ENCODE data around the gene CHURC1. TPM values are rescaled to one million over a fixed set of nuclear protein-coding genes. Genes with fewer than 3 reads are reported as not detected.
A peak's percentile ranks its signal among the peaks of the same experiment; 100 is the strongest.

The CHURC1 gene
- total RNA-seq, 2 experiments from 2014 or later = 65.2 to 82.9 TPM

DNA sequence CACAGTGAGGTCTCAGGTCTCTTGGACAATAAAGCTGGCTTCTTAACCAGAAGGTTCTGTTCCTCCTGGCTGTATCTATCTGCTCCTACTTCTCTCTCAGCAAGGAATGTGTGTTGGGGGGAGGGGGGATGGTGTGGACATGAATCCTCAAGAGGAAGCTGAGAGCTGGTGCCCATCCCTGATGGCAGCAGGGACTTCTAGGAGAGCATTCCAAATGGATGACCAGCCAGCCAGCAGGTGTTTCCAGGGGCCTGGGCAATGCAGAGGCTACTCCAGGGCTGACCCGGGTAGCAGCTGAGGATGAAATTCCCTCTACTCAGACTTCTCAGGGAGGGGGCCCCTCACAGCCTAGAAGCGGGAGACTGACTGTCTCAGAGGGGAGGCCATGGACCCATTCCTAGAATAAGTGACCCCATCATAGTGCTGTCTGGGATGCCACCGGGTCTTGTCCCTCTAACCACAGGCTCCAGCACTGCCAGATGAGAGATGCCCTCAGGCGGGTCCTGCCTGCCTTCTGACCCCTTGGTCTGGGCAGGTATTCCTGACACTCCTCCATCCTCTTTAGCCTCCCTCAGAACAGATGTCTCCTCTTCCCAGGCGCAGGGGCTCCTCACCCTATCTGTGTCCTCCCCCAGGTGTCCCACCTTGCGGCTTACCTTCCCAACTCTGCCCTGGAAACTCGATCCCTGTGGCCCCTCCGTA, 56.7 kb downstream of the CHURC1 start:
- ChIA-PET CTCF (interaction anchor here (0.7 to 1.9 kb wide), 5 partner anchors 11 to 91 kb away, joined by 3 to 7 read pairs (median 6); no protein-coding TSS in a partner anchor), POLR2A (no interaction called here)
- Mint-ChIP-seq H3K9me3 (no peaks in the 10 kb centered on the region), H3K27me3 (peaks cover under 1% of the 10 kb centered on the region), H3K27ac (peak overlapping the region; percentile 71), H3K4me1 (peaks cover 13% of the 10 kb centered on the region), H3K36me3 (ENCODE audit: low read depth) (no peaks in the 10 kb centered on the region), H3K4me3 (peak overlapping the region; percentile 71)
- DNase-seq = no peak

DNA sequence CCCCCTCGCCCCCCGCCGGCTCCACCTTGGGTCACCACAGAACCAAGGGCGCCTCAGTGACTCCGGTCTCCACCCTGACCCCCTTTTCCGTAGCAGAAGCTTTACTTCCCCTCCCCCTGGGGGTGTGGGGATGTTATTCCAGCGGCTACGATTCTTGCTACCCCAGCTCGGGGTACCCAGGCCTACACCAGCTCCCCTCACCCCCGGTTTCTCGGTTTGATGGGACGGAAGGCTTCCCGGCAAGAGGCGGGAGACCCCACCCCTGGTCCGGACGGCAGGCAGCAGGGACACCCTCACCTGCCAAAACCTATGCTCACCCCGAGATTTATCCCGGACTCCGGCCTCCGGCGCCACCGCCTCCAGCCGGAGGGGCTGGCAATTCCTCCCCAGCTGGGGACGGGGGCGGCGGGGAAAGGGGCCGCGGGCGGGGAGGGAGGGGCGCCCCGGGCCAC, 57.3 kb downstream of the CHURC1 start:
- Mint-ChIP-seq H3K27me3 (peaks cover 3% of the 10 kb centered on the region), H3K9me3 (no peaks in the 10 kb centered on the region), H3K4me3 (peak overlapping the region; percentile 71), H3K4me1 (peaks cover 13% of the 10 kb centered on the region), H3K27ac (peak overlapping the region; percentile 71), H3K36me3 (ENCODE audit: low read depth) (no peaks in the 10 kb centered on the region)
- DNase-seq = no peak
- ChIA-PET POLR2A (no interaction called here), CTCF (interaction anchor here (0.7 to 1.4 kb wide), 2 partner anchors 60 to 91 kb away, joined by 3 read pairs; no protein-coding TSS in a partner anchor)

DNA sequence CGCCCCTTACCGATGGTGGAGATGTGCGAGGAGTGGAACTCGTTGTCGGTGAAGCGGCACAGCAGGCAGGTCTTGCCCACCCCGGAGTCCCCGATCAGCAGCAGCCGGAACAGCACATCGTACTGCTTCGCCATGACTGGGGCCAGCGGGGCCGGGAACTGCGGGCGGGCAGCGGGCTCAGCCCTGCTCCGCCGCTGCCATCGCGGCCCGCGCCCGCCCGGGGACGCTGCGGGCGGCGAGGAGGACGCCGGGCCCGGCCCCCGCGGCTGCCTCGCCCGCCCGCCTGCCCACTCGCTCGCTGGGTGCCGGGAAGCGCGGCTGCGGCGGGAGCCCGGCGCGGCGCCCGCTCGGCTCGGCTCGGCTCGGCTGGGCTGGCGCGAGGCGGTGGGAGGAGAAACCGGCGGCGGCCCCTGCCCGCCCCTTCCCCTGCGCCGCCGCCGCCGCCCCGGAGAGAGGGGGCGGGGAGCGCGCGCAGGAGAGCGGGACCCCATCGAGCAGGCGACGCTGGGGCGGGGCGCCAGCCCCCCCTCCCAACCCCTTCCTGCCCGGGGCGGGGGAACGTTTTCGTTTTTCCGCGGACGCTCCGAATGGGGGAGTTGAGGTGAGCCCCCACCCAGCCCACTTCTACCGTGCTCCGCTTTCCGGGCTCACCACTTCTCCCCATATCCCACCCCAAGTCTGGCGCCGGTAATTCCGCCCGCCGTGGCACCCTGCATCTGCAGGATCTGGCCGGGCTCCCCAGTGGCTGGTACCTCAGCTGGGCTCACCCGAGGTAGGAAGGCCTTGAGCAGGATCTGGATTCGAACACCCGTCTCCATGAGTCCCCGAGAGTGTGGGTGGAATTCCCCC, 57.9 kb downstream of the CHURC1 start, which contains the start of gene RAB15:
Gene RAB15 (minus strand): TSS at position 394 of the 849 bp plus-strand sequence. CDS start 260 bp downstream, at position 134.
- H3K36me3 Mint-ChIP-seq (ENCODE audit: low read depth) = no peaks in the 10 kb centered on the region
- ChIA-PET POLR2A (no interaction called here), CTCF (interaction anchor here (0.7 to 1.4 kb wide), 3 partner anchors 9 to 90 kb away, joined by 3 to 4 read pairs (median 3); no protein-coding TSS in a partner anchor)
- peak within 1 kb of the TSS; percentile 73 for H3K27ac Mint-ChIP-seq
- peaks cover 7% of the 10 kb centered on the region for H3K27me3 Mint-ChIP-seq
- peaks cover 13% of the 10 kb centered on the region for H3K4me1 Mint-ChIP-seq
- DNase-seq = peak; percentile 39
- no peaks in the 10 kb centered on the region for H3K9me3 Mint-ChIP-seq
- H3K4me3 Mint-ChIP-seq = peak within 1 kb of the TSS; percentile 78

DNA sequence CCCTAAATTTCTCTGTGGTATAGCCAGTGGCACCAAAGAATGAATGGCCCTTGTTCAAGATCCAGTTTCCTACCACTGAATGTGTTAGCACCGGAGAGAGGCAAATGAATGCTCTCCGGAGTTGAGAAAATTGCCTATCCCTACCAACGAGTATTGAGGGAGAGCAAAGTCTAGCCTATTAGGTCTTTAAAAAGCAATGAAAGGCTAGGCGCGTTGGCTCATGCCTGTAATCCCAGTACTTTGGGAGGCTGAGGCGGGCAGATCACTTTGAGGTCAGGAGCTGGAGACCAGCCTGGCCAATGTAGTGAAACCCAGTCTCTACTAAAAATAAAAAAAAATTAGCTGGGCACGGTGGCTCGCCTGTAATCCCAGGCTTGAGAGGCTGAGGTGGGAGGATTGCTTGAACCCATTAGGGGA, 58.8 kb downstream of the CHURC1 start:
- no peak for DNase-seq
- no peaks in the 10 kb centered on the region for H3K9me3 Mint-ChIP-seq
- peaks cover 7% of the 10 kb centered on the region for H3K27me3 Mint-ChIP-seq
- CTCF ChIA-PET = interaction anchor here (0.6 to 1.1 kb wide), 3 partner anchors 8 to 1070 kb away, joined by 3 to 6 read pairs (median 4); no protein-coding TSS in a partner anchor
- no peak overlapping the region for H3K27ac Mint-ChIP-seq
- H3K4me1 Mint-ChIP-seq = peaks cover 13% of the 10 kb centered on the region
- POLR2A ChIA-PET = no interaction called here
- H3K36me3 Mint-ChIP-seq (ENCODE audit: low read depth) = no peaks in the 10 kb centered on the region
- H3K4me3 Mint-ChIP-seq = peak overlapping the region; percentile 78

DNA sequence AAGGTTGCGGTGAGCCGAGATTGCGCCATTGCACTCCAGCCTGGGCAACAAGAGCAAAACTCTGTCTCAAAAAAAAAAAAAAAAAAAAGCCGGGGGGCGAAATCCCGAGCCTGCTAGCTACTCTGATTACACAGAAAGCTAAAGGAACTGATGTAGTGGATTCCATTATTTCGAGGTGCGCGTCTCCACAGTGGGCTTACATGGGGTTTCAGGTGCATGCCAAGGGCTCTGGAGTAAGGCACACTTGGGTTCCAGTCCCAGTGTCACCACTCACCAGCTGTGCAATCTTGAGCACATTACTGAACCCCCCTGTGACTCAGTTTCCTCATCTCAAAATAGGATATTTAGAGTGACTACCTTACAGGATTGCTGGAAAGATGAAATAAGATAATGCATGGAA, 59.6 kb downstream of the CHURC1 start:
- DNase-seq = no peak
- Mint-ChIP-seq H3K4me1 (peaks cover 13% of the 10 kb centered on the region), H3K36me3 (ENCODE audit: low read depth) (no peaks in the 10 kb centered on the region), H3K27ac (no peak overlapping the region), H3K27me3 (peaks cover 7% of the 10 kb centered on the region), H3K9me3 (no peaks in the 10 kb centered on the region), H3K4me3 (no peak overlapping the region)
- POLR2A ChIA-PET = no interaction called here
- CTCF ChIA-PET = interaction anchor here (0.6 kb wide), 1 partner anchor 1069 kb away, joined by 6 read pairs; no protein-coding TSS in a partner anchor

DNA sequence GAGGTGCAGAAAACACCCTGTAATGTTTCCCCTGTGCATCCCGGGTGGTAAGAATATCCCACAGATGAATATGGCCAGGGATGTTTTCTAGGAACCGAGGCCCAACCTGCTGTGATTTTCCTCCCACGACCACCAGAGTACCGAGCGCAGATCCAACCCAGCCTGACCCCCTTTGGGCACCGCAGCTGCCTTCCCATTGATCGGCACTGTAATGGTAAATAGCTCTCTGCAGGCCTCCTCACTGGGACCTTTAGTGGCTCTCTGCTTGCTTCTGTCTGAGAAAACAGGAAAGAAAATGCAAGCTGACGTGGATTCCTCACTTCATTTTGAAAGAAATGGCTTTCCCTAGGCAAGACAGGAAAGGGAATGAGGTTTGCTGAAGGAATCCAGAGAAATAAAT, 60.3 kb downstream of the CHURC1 start:
- no peak overlapping the region for H3K4me3 Mint-ChIP-seq

DNA sequence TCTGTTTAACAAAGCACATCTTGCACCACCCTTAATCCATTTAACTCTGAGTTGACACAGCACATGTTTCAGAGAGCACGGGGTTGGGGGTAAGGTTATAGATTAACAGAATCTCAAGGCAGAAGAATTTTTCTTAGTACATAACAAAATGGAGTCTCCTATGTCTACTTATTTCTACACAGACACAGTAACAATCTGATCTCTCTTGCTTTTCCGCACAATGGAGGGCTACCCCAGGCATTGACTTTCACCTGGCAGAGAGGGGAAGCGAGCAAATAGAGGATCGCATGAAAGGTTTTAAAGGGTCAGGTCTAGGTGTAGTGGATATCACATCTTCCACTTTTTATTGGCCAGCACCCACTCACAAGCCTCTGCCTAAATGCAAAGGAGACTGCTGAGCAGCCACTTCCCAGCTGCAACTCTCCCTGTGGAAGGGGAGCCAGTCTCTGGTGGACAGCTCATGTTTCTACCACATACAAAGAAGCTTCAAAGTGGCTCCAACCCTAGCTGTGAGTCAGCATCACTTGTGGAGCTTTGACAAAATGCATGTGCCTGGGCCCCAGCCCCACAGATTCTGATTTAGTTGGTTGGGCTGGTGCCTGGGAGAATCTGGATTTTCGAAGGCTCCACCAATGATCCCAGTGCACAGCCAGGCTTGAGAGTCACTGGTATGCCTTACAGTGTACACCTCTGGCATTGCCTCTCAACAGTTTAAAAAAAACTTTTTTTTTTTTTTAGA, 65.2 kb downstream of the CHURC1 start:
- no peak for DNase-seq
- no peaks in the 10 kb centered on the region for H3K36me3 Mint-ChIP-seq (ENCODE audit: low read depth)
- no peak overlapping the region for H3K4me3 Mint-ChIP-seq
- ChIA-PET CTCF (interaction anchor here (0.7 kb wide), 1 partner anchor 48 kb away, joined by 3 read pairs; no protein-coding TSS in a partner anchor), POLR2A (interaction anchor here (0.7 kb wide), 1 partner anchor 237 kb away, joined by 3 read pairs; no protein-coding TSS in a partner anchor)
- no peak overlapping the region for H3K27ac Mint-ChIP-seq
- no peaks in the 10 kb centered on the region for H3K9me3 Mint-ChIP-seq
- peaks cover 18% of the 10 kb centered on the region for H3K27me3 Mint-ChIP-seq
- peaks cover 7% of the 10 kb centered on the region for H3K4me1 Mint-ChIP-seq

More for the DNA sequence above, 60.3 kb downstream of the CHURC1 start:
- CTCF ChIA-PET = interaction anchor here (0.7 to 0.9 kb wide), 2 partner anchors 10 to 15 kb away, joined by 3 to 4 read pairs; no protein-coding TSS in a partner anchor
- POLR2A ChIA-PET = no interaction called here
- peaks cover 7% of the 10 kb centered on the region for H3K27me3 Mint-ChIP-seq
- H3K4me1 Mint-ChIP-seq = peaks cover 13% of the 10 kb centered on the region
- no peak for DNase-seq
- no peaks in the 10 kb centered on the region for H3K9me3 Mint-ChIP-seq
- H3K36me3 Mint-ChIP-seq (ENCODE audit: low read depth) = no peaks in the 10 kb centered on the region
- no peak overlapping the region for H3K27ac Mint-ChIP-seq

DNA sequence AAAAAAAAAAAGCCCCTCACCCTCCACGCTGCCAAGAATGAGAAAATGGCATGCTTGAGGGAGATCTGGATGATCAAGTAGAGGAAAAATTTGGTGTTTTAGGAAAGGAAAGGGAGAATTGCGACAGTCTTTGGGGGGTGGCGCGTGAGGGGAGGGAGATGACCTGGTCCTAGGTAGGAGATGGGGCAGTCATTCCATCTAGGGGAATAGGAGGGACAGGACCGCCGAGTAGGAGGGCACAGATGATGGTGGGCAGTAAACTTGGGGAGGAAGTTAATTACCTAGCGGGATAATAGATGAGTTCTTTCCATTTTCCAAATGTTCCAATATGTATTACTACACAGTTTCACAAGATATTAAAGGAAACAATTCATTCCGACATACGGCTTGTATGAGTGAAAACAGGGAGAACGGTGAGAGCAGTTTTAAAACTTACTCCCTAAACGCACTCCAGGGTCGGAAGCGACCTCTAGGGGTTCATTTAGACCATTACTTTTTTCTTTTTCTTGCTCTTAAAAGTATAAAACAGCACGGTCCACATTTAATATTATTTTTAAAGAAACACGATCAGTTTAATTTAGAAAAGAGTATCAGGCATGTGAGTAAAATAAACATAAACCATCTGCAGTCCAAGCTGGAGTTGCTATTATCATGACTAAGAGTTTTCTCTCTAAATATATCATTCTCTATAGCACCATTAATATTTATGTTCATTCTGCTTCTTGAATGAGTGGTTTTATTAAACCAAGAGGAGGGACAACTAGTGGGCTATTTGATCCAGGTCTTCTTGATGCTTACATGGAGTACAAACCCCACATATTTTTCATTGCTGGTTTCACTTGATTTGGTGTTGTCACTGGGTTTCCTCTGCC, 69.4 kb downstream of the CHURC1 start:
- Mint-ChIP-seq H3K4me3 (no peak overlapping the region), H3K27me3 (peaks cover 13% of the 10 kb centered on the region), H3K27ac (no peak overlapping the region), H3K9me3 (no peaks in the 10 kb centered on the region), H3K4me1 (peaks cover 27% of the 10 kb centered on the region), H3K36me3 (ENCODE audit: low read depth) (peaks cover 1% of the 10 kb centered on the region)
- peak; percentile 50 for DNase-seq
- ChIA-PET POLR2A (interaction anchor here (0.6 kb wide), 1 partner anchor 52 kb away, joined by 3 read pairs; no protein-coding TSS in a partner anchor), CTCF (interaction anchor here (0.8 to 1.7 kb wide), 3 partner anchors 9 to 14 kb away, joined by 3 to 6 read pairs (median 4); no protein-coding TSS in a partner anchor)

Other genes starting within 250 kb of the CHURC1 start
- gene PLEKHG3, start 210.0 kb upstream of the CHURC1 start, total RNA-seq = 10 to 100 TPM; 36.0 to 39.5 TPM
- not detected for gene SPTB, start 34.5 kb upstream of the CHURC1 start, total RNA-seq
- gene GPX2, start 28.3 kb downstream of the CHURC1 start, total RNA-seq = not detected
- 1 to 10 TPM; 4.9 to 5.7 TPM for gene RAB15, start 57.9 kb downstream of the CHURC1 start, total RNA-seq
- 10 to 100 TPM; 16.7 to 21.4 TPM for gene FNTB, start 72.4 kb downstream of the CHURC1 start, total RNA-seq
- 100 to 1,000 TPM; 158 to 203 TPM for gene MAX, start 188.1 kb downstream of the CHURC1 start, total RNA-seq